MCF 10A (cell line): ENCODE results near the gene LEMD1. TPM values are rescaled to one million over a fixed set of nuclear protein-coding genes. Genes with fewer than 3 reads are reported as not detected.

Experiments
- BruUV-seq: library from RNA; stranded (reverse); fragments of 400-500 nt; replicated peaks from 2 replicates; lab custom pipeline; 2021; lab: Mats Ljungman, UMichigan
- CTCF ChIA-PET: fragments of 300-600 bp; sonication (Branson Sonifier 250); formaldehyde crosslinking; extraction: SDS; loops from one replicate; lab custom pipeline; 2021; ENCODE audit warnings: antibody characterized with exemption, inconsistent platforms; lab: Yijun Ruan, JAX
- POLR2A ChIA-PET: fragments of 300-600, 350-650 bp; sonication (Branson Sonifier 250); formaldehyde crosslinking; extraction: SDS; loops from one replicate; lab custom pipeline; 2020; ENCODE audit warnings: antibody characterized with exemption, inconsistent platforms; lab: Yijun Ruan, JAX
- DNase-seq: peaks from one replicate; pipeline ENCODE4 v3.0.0-alpha.2; 2018; ENCODE audit not compliant: unreplicated experiment
- H3K27ac Mint-ChIP-seq: one replicate; pipeline ENCODE4 v1.8.0; 2022; ENCODE audit warnings: mild to moderate bottlenecking, low read depth, mixed read lengths; ENCODE audit not compliant: unreplicated experiment
- H3K27me3 Mint-ChIP-seq: one replicate; pipeline ENCODE4 v1.8.0; 2022; ENCODE audit warnings: mixed read lengths; ENCODE audit not compliant: insufficient read depth, unreplicated experiment
- H3K36me3 Mint-ChIP-seq: one replicate; pipeline ENCODE4 v1.8.0; 2022; ENCODE audit warnings: mild to moderate bottlenecking, moderate library complexity, mixed read lengths; ENCODE audit not compliant: insufficient read depth, unreplicated experiment
- H3K4me1 Mint-ChIP-seq: one replicate; pipeline ENCODE4 v1.8.0; 2022; ENCODE audit warnings: mixed read lengths; ENCODE audit not compliant: insufficient read depth, unreplicated experiment
- H3K4me3 Mint-ChIP-seq: one replicate; pipeline ENCODE4 v1.8.0; 2022; ENCODE audit warnings: mild to moderate bottlenecking, moderate library complexity, mixed read lengths; ENCODE audit not compliant: unreplicated experiment
- H3K9me3 Mint-ChIP-seq: one replicate; pipeline ENCODE4 v1.8.0; 2022; ENCODE audit warnings: mixed read lengths; ENCODE audit not compliant: unreplicated experiment
- intact Hi-C: fragments of 100-400 bp; cut with micrococcal nuclease; formaldehyde crosslinking; loops from 2 replicates; pipeline ENCODE4 v1.14.1; 2022
- total RNA-seq: library from RNA; stranded (reverse); gene quantifications from 2 replicates; pipeline ENCODE4 v1.2.3, GENCODE V29; 2022
- TF ChIP-seq, protein P1 (sequence below): fragments of 200-600 bp; IDR thresholded peaks from one replicate; pipeline ENCODE4 v1.8.0; 2022; ENCODE audit warnings: antibody characterized with exemption, mild to moderate bottlenecking; ENCODE audit not compliant: unreplicated experiment

The LEMD1 gene
- total RNA-seq, 1 experiment from 2014 or later = 1.4 TPM

DNA sequence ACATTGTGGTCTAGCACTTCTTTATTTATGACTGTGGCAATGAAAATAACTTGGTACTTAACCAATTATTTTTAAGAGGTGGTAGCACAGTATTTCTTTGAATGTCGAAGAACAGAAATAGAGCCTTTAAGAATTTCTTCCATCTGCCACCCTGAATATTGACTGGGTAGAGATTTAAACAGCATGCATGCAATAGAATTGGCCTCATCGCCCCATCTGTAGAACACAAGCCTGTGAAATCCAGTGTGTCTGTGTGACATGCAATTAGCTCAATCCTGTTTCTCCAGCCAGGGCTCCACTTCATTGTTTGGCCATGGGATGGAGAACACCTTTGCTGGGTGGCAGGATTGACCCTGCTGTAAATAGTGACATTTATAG, 48.1 kb downstream of the LEMD1 start:
- Mint-ChIP-seq H3K4me3 (peak overlapping the region; percentile 5), H3K36me3 (no peaks in the 10 kb centered on the region), H3K4me1 (peaks cover 36% of the 10 kb centered on the region), H3K9me3 (no peaks in the 10 kb centered on the region), H3K27me3 (no peaks in the 10 kb centered on the region), H3K27ac (peak overlapping the region; percentile 36)
- TF ChIP-seq, protein P1, sequence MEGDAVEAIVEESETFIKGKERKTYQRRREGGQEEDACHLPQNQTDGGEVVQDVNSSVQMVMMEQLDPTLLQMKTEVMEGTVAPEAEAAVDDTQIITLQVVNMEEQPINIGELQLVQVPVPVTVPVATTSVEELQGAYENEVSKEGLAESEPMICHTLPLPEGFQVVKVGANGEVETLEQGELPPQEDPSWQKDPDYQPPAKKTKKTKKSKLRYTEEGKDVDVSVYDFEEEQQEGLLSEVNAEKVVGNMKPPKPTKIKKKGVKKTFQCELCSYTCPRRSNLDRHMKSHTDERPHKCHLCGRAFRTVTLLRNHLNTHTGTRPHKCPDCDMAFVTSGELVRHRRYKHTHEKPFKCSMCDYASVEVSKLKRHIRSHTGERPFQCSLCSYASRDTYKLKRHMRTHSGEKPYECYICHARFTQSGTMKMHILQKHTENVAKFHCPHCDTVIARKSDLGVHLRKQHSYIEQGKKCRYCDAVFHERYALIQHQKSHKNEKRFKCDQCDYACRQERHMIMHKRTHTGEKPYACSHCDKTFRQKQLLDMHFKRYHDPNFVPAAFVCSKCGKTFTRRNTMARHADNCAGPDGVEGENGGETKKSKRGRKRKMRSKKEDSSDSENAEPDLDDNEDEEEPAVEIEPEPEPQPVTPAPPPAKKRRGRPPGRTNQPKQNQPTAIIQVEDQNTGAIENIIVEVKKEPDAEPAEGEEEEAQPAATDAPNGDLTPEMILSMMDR = no peak
- ChIA-PET POLR2A (interaction anchor here (0.6 to 2.6 kb wide), 6 partner anchors 9 to 114 kb away, joined by 3 to 13 read pairs (median 6); no protein-coding TSS in a partner anchor), CTCF (interaction anchor here (0.6 to 24.9 kb wide), 11 partner anchors 21 to 603 kb away, joined by 3 to 241 read pairs (median 4); partner anchors contain the start of gene KLHDC8A)
- no TSS peak for BruUV-seq
- no peak for DNase-seq
- intact Hi-C loops = loop anchor here (1.0 kb wide), 1 partner anchor 19 kb away; no protein-coding TSS in a partner anchor

DNA sequence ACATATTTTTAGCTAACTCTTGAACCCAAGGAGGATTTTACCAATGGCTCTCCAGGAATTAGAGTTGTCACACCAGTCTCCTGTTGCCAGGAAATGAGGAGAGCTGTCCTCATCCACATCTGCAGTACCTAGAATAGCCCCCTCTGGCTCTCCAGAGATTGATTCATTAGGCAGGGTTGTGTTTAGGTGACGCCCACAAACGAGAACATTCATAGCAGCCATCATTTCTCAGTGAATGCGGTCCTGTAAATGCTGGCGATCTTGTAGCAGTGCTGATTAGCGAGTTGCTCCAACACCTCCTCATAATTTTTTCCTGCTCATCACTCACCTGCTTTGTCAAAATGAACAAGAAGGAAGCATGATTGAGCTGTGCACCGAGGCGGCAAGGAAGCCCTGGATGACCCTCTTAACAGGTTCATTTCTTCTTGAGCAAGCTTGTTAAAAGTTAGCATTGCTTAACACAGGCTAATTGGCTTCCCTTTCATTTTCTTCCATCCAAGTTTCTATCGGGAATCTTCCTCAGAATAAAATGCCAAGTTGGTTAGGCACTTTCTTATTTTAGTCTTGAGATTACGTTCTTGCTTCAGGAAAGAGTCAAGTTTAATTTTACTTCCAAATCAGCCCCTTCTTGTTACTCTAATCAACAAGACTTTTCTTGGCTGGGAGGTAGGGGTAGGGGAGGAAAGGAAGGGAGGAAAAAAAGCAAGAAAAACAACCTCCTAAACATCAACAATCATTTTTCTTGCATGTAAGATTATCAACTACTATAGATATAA, 48.6 kb downstream of the LEMD1 start:
- ChIA-PET CTCF (interaction anchor here (0.6 to 24.9 kb wide), 14 partner anchors 10 to 603 kb away, joined by 3 to 241 read pairs (median 4); partner anchors contain the start of gene KLHDC8A), POLR2A (no interaction called here)
- Mint-ChIP-seq H3K27ac (no peak overlapping the region), H3K36me3 (no peaks in the 10 kb centered on the region), H3K27me3 (no peaks in the 10 kb centered on the region), H3K4me3 (no peak overlapping the region), H3K4me1 (peaks cover 36% of the 10 kb centered on the region), H3K9me3 (no peaks in the 10 kb centered on the region)
- no TSS peak for BruUV-seq
- no peak for DNase-seq
- intact Hi-C loops = no loop called here
- TF ChIP-seq, protein P1 = no peak

DNA sequence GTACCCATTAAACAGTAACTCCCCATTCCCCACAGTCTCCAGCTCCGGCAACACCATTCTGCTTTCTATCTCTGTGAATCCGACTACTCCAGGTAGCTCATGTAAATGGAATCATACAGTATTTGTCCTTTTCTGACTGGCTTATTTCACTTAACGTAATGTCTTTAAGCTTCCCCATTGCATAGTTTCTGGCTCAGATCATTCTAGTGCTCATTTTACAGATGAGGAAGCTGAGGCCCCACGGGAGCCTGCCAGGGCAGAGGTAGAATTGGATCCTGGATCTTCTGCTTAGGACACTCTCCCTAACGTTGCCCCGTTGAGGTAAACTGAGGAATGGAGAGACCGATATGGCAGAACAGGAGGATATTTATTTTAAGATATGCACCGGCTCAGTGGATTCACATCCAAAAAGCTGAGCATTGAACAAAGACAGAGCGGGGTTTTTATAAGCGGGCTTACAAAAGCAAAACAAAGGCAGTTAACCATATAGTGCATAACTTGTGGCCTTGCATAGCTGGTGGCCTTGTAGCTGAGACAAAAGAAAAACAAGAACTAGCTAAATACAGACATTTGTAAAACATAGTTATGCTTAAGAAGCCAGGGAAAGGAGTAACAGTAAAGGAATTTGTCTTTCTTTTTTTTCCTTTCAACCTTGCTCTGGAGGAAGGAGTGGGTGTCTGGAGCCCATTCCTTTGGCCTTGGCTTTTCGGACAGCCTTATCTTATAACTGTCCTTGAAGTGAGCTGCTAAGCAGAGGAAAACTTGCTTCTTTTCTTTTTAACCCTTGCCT, 49.8 kb downstream of the LEMD1 start:
- Mint-ChIP-seq H3K9me3 (no peaks in the 10 kb centered on the region), H3K27ac (no peak overlapping the region), H3K36me3 (no peaks in the 10 kb centered on the region), H3K4me1 (peaks cover 36% of the 10 kb centered on the region), H3K27me3 (no peaks in the 10 kb centered on the region), H3K4me3 (no peak overlapping the region)
- intact Hi-C loops = no loop called here
- ChIA-PET POLR2A (interaction anchor here (0.5 to 1.1 kb wide), 4 partner anchors 8 to 351 kb away, joined by 3 read pairs; no protein-coding TSS in a partner anchor), CTCF (interaction anchor here (0.7 to 24.9 kb wide), 11 partner anchors 9 to 213 kb away, joined by 3 to 241 read pairs (median 4); partner anchors contain the start of gene KLHDC8A)
- BruUV-seq = no TSS peak
- no peak for DNase-seq
- TF ChIP-seq, protein P1 = no peak

DNA sequence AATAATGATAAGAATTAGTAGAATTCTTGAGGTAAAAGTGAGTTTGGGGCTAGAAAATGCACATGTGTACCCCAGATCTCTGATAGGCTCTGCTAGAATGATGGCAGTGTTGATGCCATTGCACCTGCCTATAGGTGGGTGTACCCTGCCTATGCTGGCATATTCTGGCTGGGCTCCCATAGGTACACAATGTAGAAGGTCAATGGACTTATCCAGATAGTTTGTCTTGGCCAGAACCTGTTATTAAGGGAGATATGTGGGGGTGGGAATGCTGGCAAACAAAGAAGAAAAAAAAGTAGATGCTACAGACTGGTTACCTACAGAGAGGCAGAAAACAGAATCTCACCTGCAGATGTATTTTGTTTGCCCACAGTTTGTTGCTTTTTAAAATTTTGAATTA, 51.1 kb downstream of the LEMD1 start:
- Mint-ChIP-seq H3K27ac (no peak overlapping the region), H3K36me3 (no peaks in the 10 kb centered on the region), H3K27me3 (no peaks in the 10 kb centered on the region), H3K4me3 (no peak overlapping the region), H3K9me3 (no peaks in the 10 kb centered on the region), H3K4me1 (peaks cover 30% of the 10 kb centered on the region)
- TF ChIP-seq, protein P1 = no peak
- ChIA-PET CTCF (interaction anchor here (0.6 to 24.9 kb wide), 6 partner anchors 18 to 1785 kb away, joined by 3 to 241 read pairs (median 6); partner anchors contain the start of gene KLHDC8A), POLR2A (no interaction called here)
- intact Hi-C loops = no loop called here
- DNase-seq = no peak
- BruUV-seq = no TSS peak
